ENCODE data around the gene GCK.
"Not testable (repeated sequence)": the region's sequence is repeated elsewhere in the genome, so short reads cannot be mapped to it uniquely, and the experiment has no call there.

Gene GCK

GRCh38 chr7:44139311-44140010 lies 49.8 kb downstream of the GCK start:
- no peak for DNase-seq

DNA sequence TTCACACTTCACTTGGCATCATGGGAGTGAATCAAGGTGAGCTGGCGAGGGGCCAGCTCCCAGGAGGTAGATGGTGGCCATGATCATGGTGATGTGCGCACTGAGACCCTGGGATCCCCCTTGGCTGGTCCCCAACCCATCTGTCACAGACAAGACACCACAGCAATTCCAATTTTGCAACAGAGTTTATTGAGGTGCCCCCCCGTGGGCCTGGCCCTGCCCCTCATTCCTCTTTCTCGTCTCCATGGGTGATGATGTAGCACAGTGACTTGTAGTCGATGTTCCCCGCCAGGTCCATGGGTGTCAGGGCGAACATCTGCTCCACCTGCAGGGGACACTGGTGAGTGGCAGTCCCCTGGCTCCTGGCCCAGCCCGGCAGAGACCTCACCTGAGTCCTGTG lies 50.5 kb downstream of the GCK start:
- no peak for DNase-seq

DNA sequence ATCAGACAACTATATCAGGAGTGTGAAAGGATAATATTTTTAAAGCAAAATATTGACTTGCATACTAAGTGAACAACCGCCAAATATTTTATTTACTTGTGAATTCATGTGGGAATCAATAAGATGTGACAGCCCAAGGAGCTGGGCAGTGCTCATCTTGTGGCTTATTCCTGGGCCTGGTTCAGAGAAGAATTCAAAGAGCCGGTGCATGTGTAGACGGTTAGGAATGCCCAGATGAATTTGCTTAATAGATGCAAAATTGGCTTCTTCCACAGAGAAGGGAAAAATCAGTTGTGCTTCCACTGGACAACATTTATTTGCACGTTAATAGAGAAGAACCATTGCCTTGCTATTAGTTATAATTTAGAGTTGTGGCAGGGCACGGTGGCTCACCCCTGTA lies 52.5 kb downstream of the GCK start:
- no peak for DNase-seq

DNA sequence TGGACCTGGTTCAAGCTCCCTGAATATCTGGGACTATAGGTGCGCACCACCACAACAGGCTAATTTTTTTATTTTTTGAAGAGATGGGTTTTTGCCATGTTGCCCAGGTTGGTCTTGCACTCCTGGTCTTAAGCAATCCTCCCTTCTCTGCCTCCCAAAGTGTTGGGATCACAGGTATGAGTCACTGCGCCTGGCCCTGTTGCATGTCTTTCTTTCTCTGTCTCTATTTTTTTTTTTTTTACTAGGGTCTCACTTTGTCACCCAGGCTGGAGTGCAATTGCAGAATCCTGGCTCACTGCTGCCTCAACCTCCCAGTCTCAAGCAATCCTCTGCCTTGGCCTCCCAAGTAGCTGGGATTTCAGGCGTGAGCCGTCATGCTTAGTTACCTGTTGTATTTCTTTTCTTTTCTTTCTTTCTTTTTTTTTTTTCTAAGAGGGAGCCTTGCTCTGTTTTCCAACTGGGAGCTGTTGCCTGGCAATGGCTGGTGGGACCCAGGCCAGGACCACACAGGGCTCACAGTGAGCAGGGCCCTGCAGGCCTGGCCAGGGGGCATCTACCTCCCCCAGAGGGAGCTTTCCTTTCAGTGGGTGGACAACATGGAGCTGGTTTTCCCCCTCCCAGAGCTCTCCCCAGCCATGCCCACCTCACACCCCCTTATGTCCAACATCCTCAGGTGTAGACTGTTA lies 54.2 kb downstream of the GCK start:
- no peak for DNase-seq

DNA sequence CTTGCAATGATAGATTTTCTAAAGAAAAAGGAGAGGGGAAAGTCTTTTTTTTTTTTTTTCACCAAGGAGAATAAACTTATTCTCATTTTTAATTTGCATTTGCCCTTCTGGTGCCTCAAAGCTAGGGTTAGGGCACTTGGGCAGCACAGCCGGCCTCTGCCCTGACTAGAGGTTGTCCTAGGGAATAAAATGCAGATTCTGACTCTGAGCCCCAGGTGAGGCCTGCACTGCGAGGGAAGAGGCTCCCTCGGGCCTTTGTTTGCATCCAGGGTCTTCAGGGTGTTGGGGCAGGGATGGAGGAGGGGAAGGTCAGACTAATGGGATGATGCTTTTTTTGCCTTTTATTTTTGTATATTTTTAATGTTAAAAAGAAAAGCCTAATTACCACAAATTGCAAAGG lies 55.9 kb downstream of the GCK start:
- no peak for DNase-seq

- DNase-seq = no peak
These were observed 57.2 kb downstream of the GCK start for GRCh38 chr7:44132039-44132438.

DNA sequence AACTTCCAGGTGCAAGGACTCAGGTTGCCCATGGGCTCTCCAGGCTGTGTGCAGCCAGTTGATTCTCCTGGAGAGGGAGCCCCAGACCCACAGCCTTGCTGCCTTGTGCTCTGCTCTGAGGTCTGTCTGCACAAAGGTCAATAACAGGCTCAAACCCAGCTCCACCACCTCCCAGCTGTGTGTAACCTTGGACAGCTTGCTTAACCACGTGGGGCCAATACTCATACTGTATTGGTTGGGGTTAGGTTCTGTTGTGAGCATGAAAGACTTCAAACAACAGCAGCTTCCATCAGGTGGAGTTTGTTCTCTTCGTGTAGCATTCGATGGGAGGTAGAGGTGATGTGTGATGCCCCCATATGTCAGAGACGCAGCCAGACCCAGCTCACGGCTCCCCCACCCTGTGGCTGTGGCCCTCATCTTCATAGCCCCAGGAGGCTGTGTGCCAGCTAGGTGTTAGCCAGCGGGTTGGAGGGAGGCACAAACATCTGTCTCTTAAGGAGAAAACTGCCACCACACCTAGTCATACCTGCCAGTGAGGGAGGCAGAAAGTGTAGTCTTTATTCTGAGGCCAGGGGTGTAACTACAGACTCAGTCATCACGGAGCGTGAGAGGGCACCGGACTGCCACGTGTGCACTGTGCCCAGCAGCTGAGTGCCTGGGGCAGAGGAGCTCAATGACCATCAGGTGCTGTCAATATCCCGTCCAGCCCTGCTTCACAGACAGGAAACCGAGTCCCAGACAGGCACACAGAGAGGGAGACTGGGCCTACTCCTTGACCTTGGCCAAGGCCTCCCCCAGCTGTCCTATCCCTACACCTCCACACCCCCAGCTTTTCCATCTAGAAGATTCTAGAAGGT lies 57.8 kb downstream of the GCK start:
- no peak for DNase-seq

GRCh38 chr7:44128721-44129582 lies 60.3 kb downstream of the GCK start:
- DNase-seq = no peak

DNA sequence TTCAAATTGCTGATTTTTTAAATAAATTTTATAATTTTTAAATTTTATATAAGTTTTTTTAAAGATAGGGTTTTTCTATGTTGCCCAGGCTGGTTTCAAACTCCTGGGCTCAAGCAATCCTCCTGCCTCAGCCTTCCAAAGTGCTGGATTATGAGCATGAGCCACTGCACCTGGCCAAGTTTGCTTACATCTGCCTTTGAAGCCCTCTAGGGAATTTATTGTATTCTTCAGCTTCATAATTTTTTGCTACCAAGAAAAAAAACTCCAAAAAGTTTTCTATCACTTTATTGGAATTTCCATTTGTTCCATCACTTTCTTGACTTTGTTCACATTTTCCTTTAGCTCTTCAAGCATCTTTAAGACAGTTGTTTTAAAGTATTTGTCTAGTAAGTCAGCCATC lies 62.1 kb downstream of the GCK start:
- DNase-seq = no peak

DNA sequence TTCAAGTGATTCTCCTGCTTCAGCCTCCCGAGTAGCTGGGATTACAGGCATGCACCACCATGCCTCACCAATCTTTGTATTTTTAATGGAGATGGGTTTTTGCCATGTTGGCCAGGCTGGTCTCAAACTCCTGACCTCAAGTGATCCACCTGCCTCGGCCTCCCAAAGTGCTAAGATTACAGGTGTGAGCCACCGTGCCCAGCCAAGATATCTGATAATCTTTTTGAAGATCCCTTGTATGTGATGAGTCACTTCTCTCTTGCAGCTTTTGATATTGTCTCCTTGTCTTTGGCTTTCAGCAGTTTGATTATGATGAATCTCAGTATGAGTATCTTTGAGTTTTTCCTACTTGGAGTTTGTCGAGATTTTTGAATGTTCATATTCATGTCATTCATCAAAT lies 62.7 kb downstream of the GCK start:
- DNase-seq = not testable (repeated sequence)

GRCh38 chr7:44124822-44125202 lies 64.4 kb downstream of the GCK start:
- DNase-seq = no peak

DNA sequence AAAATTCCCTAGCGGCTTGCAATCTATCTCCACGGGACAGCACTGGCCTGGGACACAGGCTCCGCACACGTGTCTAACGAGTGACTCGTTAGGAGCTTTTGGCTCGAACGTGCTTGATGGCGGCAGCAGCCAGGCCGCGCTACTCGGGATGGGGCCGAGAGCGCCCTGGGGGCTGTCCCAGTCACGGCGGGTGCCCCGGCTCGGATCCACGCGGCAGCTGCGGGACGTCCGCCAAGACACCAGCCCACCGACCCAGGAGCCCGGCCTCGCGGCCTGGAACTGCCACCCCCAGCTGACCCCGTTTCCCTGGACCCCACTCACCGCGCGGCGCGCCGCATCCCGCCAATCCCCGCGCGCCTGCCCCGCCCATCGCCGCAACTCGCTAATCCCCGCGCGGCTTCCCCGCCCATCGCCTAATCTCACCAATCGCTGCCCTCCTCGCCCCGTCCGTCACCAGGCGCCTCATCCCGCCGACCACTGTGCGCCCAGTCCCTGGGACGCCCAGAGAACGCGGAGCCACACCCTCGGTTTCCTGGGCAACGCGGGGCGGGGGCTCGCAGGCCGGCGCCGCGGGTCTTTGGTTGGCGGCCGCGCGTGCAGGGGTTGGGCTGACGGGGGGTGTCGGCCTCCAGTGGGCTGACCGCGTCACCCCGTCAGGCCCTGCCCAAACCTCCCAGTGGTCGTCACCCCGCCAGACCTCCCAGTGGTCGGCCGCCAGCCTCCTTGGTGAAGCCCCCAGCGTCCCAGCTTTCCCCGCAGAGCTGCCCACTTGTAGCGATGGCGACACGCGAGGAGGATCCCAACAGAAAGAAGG lies 65.8 kb downstream of the GCK start, which contains the start of gene POLD2:
TSS of gene POLD2 (minus strand) at position 359 of the 814 bp plus-strand sequence. CDS start 1,495 bp downstream, outside the sequence.
- DNase-seq = peak; percentile 95

- no peak for DNase-seq
These were observed 66.7 kb downstream of the GCK start for GRCh38 chr7:44122529-44122928.

- no peak for DNase-seq
These were observed 67.3 kb downstream of the GCK start for GRCh38 chr7:44121761-44122420.

DNA sequence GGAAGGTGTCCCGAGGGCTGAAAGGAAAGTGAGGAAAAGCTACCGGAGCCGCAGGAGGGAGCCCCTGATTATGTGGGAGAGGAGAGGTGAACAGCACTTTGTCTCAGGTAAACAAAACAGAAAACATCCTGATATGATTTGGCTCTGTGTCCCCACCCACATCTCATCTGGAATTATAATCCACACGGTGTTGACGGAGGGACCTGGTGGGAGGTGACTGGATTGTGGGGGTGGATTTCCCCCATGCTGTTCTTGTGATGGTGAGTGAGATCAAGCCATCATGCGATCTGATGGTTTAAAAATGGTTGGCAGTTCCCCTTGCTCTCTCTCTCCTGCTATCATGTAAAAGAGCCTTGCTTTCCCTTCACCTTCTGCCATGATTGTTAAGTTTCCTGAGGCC lies 68.8 kb downstream of the GCK start:
- DNase-seq = no peak

DNA sequence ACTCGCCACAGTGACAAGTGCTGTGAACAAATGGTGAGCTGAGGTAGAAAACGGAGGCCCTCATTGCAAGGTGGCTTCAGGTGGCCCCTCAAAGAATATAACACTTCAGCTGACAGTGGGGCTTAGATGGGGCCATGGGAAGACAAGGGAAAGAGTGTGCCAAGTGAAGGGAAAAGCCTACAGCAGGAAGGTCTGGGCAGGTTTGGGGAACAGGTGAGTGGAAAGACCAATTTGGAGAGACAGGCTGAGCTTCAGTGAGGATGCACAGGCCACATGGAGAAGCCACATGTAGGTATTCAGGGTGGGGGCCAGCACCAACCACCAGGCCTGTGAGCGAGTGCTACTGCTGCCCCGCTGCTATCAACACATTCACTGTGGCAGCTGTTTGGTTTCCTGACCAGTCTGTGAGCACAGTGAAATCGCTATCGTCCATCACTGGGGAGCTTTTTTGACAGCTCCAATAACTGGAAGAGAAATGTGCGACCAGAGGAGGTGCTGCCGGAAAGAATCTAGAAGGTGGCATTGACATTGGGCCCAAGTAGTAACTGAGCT lies 69.3 kb downstream of the GCK start:
- DNase-seq = no peak

GRCh38 chr7:44117801-44118429 lies 71.3 kb downstream of the GCK start:
- no peak for DNase-seq

- no peak for DNase-seq
These were observed 72.2 kb downstream of the GCK start for GRCh38 chr7:44116789-44117666.

- DNase-seq = no peak
These were observed 73.0 kb downstream of the GCK start for GRCh38 chr7:44116087-44116788.
